Measurements from ENCODE around the gene JMJD4. TPM values are rescaled to one million over a fixed set of nuclear protein-coding genes. Genes with fewer than 3 reads are reported as not detected.

The JMJD4 gene
- total RNA-seq, 1 donor from 2014 or later: 20.6 TPM

- peaks cover 19% of the 10 kb centered on the region for H3K36me3 Mint-ChIP-seq
- H3K4me1 Mint-ChIP-seq: peaks cover 8% of the 10 kb centered on the region
- TF ChIP-seq CTCF (IDR thresholded peaks at IDR 0.05; ENCODE audit: unreplicated experiment): no peak
- H3K9me3 Mint-ChIP-seq: no peaks in the 10 kb centered on the region
- DNase-seq (ENCODE audit: low spot score in 2 of 2, unreplicated experiment in 2 of 2): no peak
- H3K27me3 Mint-ChIP-seq (ENCODE audit: low read depth): no peaks in the 10 kb centered on the region
- H3K4me3 Mint-ChIP-seq: no peak overlapping the region
- H3K27ac Mint-ChIP-seq: no peak overlapping the region
These were observed 32.5 kb upstream of the JMJD4 start for GRCh38 chr1:227767401-227768124.

- Mint-ChIP-seq H3K4me1 (peaks cover 11% of the 10 kb centered on the region), H3K36me3 (peaks cover 15% of the 10 kb centered on the region), H3K4me3 (no peak overlapping the region), H3K9me3 (no peaks in the 10 kb centered on the region), H3K27ac (no peak overlapping the region), H3K27me3 (ENCODE audit: low read depth) (no peaks in the 10 kb centered on the region)
- DNase-seq (ENCODE audit: low spot score in 2 of 2, unreplicated experiment in 2 of 2): no peak
- no peak for TF ChIP-seq CTCF (IDR thresholded peaks at IDR 0.05; ENCODE audit: unreplicated experiment)
These were observed 31.7 kb upstream of the JMJD4 start for GRCh38 chr1:227766653-227767277.

DNA sequence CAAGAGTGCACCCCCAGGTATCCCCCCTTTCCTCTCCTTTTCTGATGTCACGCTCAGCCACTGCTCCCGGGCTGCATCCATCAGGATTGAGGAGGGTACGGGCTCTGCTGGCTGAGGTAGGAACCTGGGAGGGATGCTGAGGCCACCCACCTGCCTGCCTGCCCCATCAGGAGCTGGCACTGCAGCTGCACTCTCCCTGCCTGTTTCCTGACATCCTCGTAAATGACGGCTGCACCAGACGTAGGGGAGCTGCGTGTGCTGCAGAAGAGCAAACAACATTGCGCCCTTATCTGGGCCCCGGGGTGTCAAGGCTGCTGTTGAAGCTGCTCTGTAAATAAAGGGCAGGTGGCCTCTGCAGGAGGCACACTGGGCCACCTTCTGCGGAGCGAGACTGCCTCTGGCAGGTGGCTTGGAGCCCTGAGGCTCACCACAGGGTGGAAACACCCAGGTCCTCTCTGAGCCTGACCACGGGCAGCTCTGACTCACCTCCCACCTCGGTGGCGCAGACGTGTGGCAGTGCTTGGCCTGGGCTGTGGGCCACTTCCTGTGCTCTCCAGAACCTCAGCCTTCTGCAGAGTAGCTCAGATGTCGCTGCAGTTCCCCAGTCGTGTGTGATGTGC, 31.0 kb upstream of the JMJD4 start:
- no peak for TF ChIP-seq CTCF (IDR thresholded peaks at IDR 0.05; ENCODE audit: unreplicated experiment)
- Mint-ChIP-seq H3K27ac (no peak overlapping the region), H3K36me3 (peaks cover 15% of the 10 kb centered on the region), H3K27me3 (ENCODE audit: low read depth) (no peaks in the 10 kb centered on the region), H3K9me3 (no peaks in the 10 kb centered on the region), H3K4me1 (peaks cover 11% of the 10 kb centered on the region), H3K4me3 (no peak overlapping the region)
- DNase-seq (ENCODE audit: low spot score in 2 of 2, unreplicated experiment in 2 of 2): no peak

- H3K36me3 Mint-ChIP-seq: peaks cover 14% of the 10 kb centered on the region
- H3K27ac Mint-ChIP-seq: no peak overlapping the region
- no peak for DNase-seq (ENCODE audit: low spot score in 2 of 2, unreplicated experiment in 2 of 2)
- no peaks in the 10 kb centered on the region for H3K27me3 Mint-ChIP-seq (ENCODE audit: low read depth)
- TF ChIP-seq CTCF (IDR thresholded peaks at IDR 0.05; ENCODE audit: unreplicated experiment): no peak
- H3K9me3 Mint-ChIP-seq: no peaks in the 10 kb centered on the region
- H3K4me1 Mint-ChIP-seq: peaks cover 11% of the 10 kb centered on the region
- H3K4me3 Mint-ChIP-seq: no peak overlapping the region
These were observed 30.3 kb upstream of the JMJD4 start for GRCh38 chr1:227765261-227766014.

DNA sequence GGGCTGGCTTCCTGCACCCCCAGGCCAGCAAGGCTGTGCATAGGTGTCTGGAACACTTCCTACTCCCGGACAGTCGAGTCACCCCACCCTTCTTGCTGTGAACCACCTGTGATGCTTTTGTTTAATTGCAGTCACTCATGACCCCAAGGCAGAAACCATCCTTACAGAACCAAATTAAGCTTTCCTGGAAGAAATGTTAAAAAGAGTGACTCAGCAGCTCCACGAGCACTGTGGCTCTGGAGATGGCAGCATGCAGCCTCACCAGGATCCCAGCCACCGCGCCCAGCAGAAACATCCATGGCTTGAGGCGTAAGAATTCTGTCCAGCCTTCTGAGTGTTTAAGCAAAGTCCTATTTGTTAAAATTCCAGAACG, 28.9 kb upstream of the JMJD4 start:
- peaks cover 19% of the 10 kb centered on the region for H3K36me3 Mint-ChIP-seq
- no peaks in the 10 kb centered on the region for H3K27me3 Mint-ChIP-seq (ENCODE audit: low read depth)

More for the DNA sequence above, 28.9 kb upstream of the JMJD4 start:
- Mint-ChIP-seq H3K9me3 (no peaks in the 10 kb centered on the region), H3K4me1 (peaks cover 14% of the 10 kb centered on the region), H3K27ac (peak overlapping the region; percentile 73), H3K4me3 (no peak overlapping the region)
- TF ChIP-seq CTCF (IDR thresholded peaks at IDR 0.05; ENCODE audit: unreplicated experiment): no peak
- DNase-seq (ENCODE audit: low spot score in 2 of 2, unreplicated experiment in 2 of 2): no peak
